22Rv1 (cell line): ENCODE data around the gene ZNF180.

Experiments used
- ZFX ChIP-seq: fragments of 450-650 bp; IDR thresholded peaks from 2 replicates; pipeline ENCODE4 v1.6.1; 2017; ENCODE audit warnings: antibody characterized with exemption, borderline replicate concordance
- TF ChIP-seq, protein P1 (sequence below): fragments of 450-650 bp; IDR thresholded peaks from 2 replicates; pipeline ENCODE4 v1.5.1; 2017; ENCODE audit warnings: mild to moderate bottlenecking

DNA sequence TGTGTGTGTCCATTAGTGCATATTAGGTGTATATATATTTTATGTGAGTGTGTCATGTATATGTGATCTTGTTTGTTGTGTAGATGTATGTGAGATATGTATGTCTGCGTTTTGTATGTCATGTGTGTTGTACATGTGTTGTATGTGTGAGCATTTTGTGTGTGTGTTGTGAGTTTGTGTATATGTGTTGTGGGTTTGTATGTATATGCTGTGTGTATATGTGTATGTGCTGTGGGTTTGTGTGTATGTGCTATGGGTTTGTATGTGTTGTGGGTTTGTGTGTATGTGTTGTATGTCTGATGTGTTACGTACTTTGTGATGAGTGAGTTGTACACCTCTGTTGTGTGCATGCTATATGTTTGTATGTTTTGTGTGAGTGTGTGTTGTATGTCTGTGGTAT lies 21.0 kb upstream of the ZNF180 start:
- TF ChIP-seq, protein P1, sequence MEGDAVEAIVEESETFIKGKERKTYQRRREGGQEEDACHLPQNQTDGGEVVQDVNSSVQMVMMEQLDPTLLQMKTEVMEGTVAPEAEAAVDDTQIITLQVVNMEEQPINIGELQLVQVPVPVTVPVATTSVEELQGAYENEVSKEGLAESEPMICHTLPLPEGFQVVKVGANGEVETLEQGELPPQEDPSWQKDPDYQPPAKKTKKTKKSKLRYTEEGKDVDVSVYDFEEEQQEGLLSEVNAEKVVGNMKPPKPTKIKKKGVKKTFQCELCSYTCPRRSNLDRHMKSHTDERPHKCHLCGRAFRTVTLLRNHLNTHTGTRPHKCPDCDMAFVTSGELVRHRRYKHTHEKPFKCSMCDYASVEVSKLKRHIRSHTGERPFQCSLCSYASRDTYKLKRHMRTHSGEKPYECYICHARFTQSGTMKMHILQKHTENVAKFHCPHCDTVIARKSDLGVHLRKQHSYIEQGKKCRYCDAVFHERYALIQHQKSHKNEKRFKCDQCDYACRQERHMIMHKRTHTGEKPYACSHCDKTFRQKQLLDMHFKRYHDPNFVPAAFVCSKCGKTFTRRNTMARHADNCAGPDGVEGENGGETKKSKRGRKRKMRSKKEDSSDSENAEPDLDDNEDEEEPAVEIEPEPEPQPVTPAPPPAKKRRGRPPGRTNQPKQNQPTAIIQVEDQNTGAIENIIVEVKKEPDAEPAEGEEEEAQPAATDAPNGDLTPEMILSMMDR, result no peak
- TF ChIP-seq ZFX, result no peak
